Glutamatergic neuron (in vitro differentiated cells): ENCODE data around the gene ILKAP. TPM values are rescaled to one million over a fixed set of nuclear protein-coding genes. Genes with fewer than 3 reads are reported as not detected.

Experiments
- DNase-seq: peaks from one replicate; pipeline ENCODE4 v3.0.0; 2022
- H3K27ac Mint-ChIP-seq: one replicate; pipeline ENCODE4 v1.8.0; 2020; ENCODE audit warnings: mild to moderate bottlenecking, mixed read lengths, inconsistent platforms; ENCODE audit not compliant: unreplicated experiment
- H3K27me3 Mint-ChIP-seq: one replicate; pipeline ENCODE4 v1.8.0; 2020; ENCODE audit warnings: mild to moderate bottlenecking, moderate library complexity, mixed read lengths, inconsistent platforms; ENCODE audit not compliant: unreplicated experiment
- H3K36me3 Mint-ChIP-seq: one replicate; pipeline ENCODE4 v1.8.0; 2020; ENCODE audit warnings: mild to moderate bottlenecking, mixed read lengths, inconsistent platforms; ENCODE audit not compliant: unreplicated experiment
- H3K4me1 Mint-ChIP-seq: one replicate; pipeline ENCODE4 v1.8.0; 2020; ENCODE audit warnings: mild to moderate bottlenecking, low read depth, mixed read lengths, inconsistent platforms; ENCODE audit not compliant: unreplicated experiment
- H3K4me3 Mint-ChIP-seq: one replicate; pipeline ENCODE4 v1.8.0; 2020; ENCODE audit warnings: mild to moderate bottlenecking, mixed read lengths, inconsistent platforms; ENCODE audit not compliant: unreplicated experiment
- H3K9me3 Mint-ChIP-seq: one replicate; pipeline ENCODE4 v1.8.0; 2020; ENCODE audit warnings: mild to moderate bottlenecking, moderate library complexity, mixed read lengths, inconsistent platforms; ENCODE audit not compliant: unreplicated experiment
- total RNA-seq: library from RNA; stranded (reverse); fragmentation: NEBNext Ultra II Directional; extraction: Animal tissue kit (Norgen Biotek cat#: 25700); gene quantifications from one replicate; pipeline ENCODE4 v1.2.1, GENCODE V29; 2021; ENCODE audit not compliant: unreplicated experiment
- TF ChIP-seq, protein P1 (sequence below): fragments of 200-600 bp; sonication (generic); IDR thresholded peaks from one replicate; pipeline ENCODE4 v1.5.0; 2021; ENCODE audit not compliant: partially characterized antibody, unreplicated experiment

ILKAP gene
- total RNA-seq, 1 donor from 2014 or later: 61.3 TPM

DNA sequence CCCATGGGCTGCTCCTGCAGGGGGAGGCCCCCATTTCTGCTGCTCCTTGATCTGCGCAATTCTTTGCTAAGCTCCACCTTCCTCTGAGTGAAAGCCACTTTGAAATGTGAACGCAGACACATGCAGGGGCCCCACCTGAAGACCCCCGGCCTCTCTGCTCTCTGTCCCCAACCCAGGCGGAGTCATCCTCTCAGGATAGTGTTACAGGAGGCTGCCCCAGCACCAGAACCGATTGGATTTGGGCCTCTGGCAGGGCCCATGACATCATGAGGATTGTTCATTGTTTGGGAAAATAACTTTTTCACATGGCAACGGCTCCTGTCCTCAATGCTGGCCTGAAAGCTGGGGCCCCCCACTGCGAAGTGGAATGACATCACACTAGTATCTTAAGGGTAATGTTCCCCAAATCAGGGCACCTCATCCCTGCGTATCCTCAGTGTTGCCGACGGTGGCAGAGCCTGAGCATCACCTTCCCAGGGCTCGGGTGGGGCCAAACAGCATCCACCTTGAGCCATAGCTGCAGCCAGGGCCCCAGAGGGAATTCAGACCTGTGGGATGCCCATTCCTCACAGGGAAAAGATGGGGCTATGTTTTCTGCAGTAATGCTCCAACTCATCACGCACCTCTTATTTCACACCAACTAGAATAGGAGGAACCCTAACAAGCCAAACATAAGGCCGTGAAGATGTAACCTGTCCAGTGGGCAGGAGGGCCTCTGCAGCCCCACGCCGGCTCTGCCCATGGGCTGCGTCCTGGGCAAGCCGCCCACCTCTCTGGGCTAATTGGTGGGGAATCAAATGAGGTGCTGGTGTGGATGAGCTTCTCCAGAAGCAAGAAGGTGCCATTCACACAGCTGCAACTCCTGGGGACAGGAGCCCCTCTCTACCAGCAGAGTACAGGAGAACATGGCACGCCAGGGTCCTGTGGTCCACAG lies 47.5 kb downstream of the ILKAP start:
- no peaks in the 10 kb centered on the region for H3K36me3 Mint-ChIP-seq
- H3K4me1 Mint-ChIP-seq: peaks cover 10% of the 10 kb centered on the region
- H3K9me3 Mint-ChIP-seq: peaks cover 5% of the 10 kb centered on the region
- no peak overlapping the region for H3K4me3 Mint-ChIP-seq
- H3K27ac Mint-ChIP-seq: no peak overlapping the region
- no peak for DNase-seq
- no peaks in the 10 kb centered on the region for H3K27me3 Mint-ChIP-seq
- TF ChIP-seq, protein P1, sequence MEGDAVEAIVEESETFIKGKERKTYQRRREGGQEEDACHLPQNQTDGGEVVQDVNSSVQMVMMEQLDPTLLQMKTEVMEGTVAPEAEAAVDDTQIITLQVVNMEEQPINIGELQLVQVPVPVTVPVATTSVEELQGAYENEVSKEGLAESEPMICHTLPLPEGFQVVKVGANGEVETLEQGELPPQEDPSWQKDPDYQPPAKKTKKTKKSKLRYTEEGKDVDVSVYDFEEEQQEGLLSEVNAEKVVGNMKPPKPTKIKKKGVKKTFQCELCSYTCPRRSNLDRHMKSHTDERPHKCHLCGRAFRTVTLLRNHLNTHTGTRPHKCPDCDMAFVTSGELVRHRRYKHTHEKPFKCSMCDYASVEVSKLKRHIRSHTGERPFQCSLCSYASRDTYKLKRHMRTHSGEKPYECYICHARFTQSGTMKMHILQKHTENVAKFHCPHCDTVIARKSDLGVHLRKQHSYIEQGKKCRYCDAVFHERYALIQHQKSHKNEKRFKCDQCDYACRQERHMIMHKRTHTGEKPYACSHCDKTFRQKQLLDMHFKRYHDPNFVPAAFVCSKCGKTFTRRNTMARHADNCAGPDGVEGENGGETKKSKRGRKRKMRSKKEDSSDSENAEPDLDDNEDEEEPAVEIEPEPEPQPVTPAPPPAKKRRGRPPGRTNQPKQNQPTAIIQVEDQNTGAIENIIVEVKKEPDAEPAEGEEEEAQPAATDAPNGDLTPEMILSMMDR: no peak

DNA sequence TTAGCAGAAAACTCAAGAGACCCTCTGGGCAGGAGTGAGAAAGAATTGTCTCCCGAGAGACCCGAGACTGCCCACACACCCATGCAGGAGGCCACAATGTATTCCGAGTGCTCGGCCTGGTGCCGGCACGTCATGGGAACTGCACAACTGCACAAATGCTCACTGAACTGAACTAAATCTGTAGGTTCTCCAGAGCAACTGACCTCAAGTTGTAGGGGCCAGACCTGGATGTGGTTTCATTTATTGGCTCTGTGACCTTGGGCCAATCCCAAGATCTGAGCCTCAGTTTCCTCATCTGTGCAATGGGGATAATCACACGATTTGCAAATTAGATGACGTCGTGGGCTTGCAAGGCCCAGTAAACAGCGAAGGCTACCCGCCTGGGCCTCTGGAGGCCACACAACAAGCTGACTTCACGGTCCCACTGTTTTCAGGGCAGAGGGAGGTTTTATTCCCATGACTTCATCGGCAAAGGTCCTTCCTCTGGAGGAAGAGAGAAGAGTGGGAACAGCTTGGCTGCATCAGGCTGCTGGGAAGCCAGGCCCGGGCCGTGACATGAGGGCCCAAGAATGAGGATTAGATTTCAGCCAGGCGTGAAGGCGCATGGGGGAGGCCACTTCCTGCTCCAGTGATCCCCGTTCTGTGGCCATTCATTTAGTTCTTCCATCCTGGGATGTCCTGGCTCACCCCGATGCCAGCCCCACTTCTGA lies 48.3 kb downstream of the ILKAP start:
- no peak overlapping the region for H3K27ac Mint-ChIP-seq
- no peaks in the 10 kb centered on the region for H3K36me3 Mint-ChIP-seq
- H3K4me3 Mint-ChIP-seq: no peak overlapping the region
- no peak for DNase-seq
- H3K9me3 Mint-ChIP-seq: peaks cover 5% of the 10 kb centered on the region
- peaks cover 6% of the 10 kb centered on the region for H3K4me1 Mint-ChIP-seq
- TF ChIP-seq, protein P1: no peak
- H3K27me3 Mint-ChIP-seq: no peaks in the 10 kb centered on the region

DNA sequence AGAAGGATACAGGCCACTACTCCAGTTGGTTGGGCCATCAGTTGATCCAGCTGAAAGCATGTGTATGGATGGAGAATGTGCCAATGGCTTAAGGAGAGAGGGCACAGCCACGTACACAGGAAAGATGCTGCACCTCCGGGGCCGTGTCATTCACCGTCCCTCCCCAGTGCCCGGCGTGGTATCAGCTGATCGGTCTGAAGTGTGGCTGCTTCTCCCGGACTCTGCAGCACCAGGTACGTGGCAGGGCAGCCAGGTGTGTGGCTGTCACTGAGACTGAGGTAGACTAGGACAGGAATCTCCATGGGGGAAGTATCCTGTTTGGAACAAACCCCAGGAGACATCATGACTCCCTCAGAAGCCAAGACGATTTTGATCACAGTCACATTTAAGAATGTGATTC lies 48.9 kb downstream of the ILKAP start:
- Mint-ChIP-seq H3K27ac (no peak overlapping the region), H3K36me3 (no peaks in the 10 kb centered on the region), H3K4me1 (peaks cover 3% of the 10 kb centered on the region), H3K4me3 (no peak overlapping the region), H3K27me3 (no peaks in the 10 kb centered on the region), H3K9me3 (peaks cover 5% of the 10 kb centered on the region)
- TF ChIP-seq, protein P1: no peak
- DNase-seq: no peak

DNA sequence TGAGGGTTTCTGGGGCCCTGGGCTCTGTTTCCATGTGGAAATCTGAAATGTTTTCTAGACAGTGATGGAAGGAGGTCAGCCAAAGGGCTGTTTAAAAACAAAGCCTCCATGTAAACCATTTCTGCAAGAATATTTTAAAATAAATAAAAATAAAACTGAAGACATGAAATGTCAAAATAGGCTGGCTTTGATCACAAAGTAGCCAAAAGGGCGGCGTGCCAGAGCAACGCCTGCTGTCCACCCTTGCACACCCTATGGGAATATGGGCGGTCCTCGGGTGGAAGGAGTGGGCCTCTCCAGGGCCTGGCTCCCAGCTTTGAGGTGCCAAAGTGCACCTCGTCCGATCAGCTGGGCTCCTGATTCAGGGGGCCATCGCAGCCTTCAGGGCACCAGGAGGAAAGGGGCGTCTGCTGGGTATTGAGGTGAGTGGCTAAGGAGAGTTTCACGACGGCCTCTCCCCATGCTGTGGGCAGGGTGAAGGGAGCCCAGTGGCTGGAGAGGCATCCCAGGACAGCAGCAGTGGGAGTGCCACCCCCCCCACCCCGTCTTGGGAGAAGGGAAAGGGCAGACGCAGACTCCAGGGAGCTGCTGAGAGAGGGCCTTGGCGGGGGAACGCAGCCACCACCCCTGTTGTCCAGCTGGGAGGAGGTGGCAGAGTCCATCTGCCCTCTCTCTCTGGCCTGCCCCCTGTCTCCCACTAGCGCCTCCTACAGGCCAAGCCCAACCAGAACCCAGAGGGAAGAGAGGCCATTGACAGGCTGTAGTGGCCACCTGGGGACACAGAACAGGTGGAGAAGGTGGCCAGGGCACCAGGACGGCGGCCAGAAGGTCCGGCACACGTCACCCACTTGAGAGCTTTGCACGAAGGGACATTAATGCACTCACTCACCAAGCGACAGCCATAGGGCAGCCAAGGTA lies 50.5 kb downstream of the ILKAP start:
- DNase-seq: no peak
- no peak overlapping the region for H3K27ac Mint-ChIP-seq
- no peaks in the 10 kb centered on the region for H3K27me3 Mint-ChIP-seq
- H3K36me3 Mint-ChIP-seq: no peaks in the 10 kb centered on the region
- H3K4me3 Mint-ChIP-seq: no peak overlapping the region
- no peaks in the 10 kb centered on the region for H3K4me1 Mint-ChIP-seq
- TF ChIP-seq, protein P1: peak; percentile 28
- peaks cover 3% of the 10 kb centered on the region for H3K9me3 Mint-ChIP-seq
